Astrocyte (in vitro differentiated cells and primary cell): Measurements from ENCODE around the gene SYNGR1. TPM values are rescaled to one million over a fixed set of nuclear protein-coding genes. Genes with fewer than 3 reads are reported as not detected.
A peak's percentile ranks its signal among the peaks of the same experiment; 100 is the strongest.

Source experiments
- DNase-seq: peaks from one replicate; pipeline ENCODE4 v3.0.0-alpha.2; 2010; ENCODE audit warnings: low read depth
- FAIRE-seq: peaks from 2 replicates; lab custom pipeline; 2011; peaks lifted over from hg19 to GRCh38; lab: Jason Lieb, UNC
- H2AFZ ChIP-seq: 2 replicates; pipeline ENCODE4 v1.6.0; 2012; ENCODE audit warnings: low read depth, low read length, inconsistent platforms
- H3K27ac ChIP-seq: 2 replicates; pipeline ENCODE4 v1.5.1; 2011; ENCODE audit warnings: low read depth, low read length, inconsistent platforms
- H3K27me3 ChIP-seq: 2 replicates; pipeline ENCODE4 v1.6.0; 2011; ENCODE audit warnings: low read length, inconsistent platforms; ENCODE audit not compliant: insufficient read depth
- H3K36me3 ChIP-seq: 2 replicates; pipeline ENCODE4 v1.5.1; 2011; ENCODE audit warnings: low read length, inconsistent platforms; ENCODE audit not compliant: insufficient read depth
- H3K4me1 ChIP-seq: 2 replicates; pipeline ENCODE4 v1.5.1; 2011; ENCODE audit warnings: low read length, inconsistent platforms; ENCODE audit not compliant: insufficient read depth
- H3K4me2 ChIP-seq: 2 replicates; pipeline ENCODE4 v1.6.0; 2012; ENCODE audit warnings: low read length, inconsistent platforms
- H3K4me3 ChIP-seq: 2 replicates; pipeline ENCODE4 v1.5.1; 2011; ENCODE audit warnings: low read depth, mild to moderate bottlenecking, low read length, inconsistent platforms; ENCODE audit not compliant: insufficient read depth
- H3K79me2 ChIP-seq: 2 replicates; pipeline ENCODE4 v1.6.0; 2012; ENCODE audit warnings: mild to moderate bottlenecking, low read length, inconsistent platforms; ENCODE audit not compliant: insufficient read depth
- H3K9ac ChIP-seq: 2 replicates; pipeline ENCODE4 v1.6.0; 2012; ENCODE audit warnings: mild to moderate bottlenecking, low read length, inconsistent platforms
- H3K9me3 ChIP-seq: 2 replicates; pipeline ENCODE4 v1.5.1; 2012; ENCODE audit warnings: low read depth, mild to moderate bottlenecking, low read length, inconsistent platforms; ENCODE audit not compliant: insufficient read depth
- H4K20me1 ChIP-seq: 2 replicates; pipeline ENCODE4 v1.6.0; 2012; ENCODE audit warnings: low read length, inconsistent platforms; ENCODE audit not compliant: insufficient read depth
- H3K27ac Mint-ChIP-seq: one replicate; pipeline ENCODE4 v1.8.0; 2021; ENCODE audit warnings: mild to moderate bottlenecking, mixed read lengths; ENCODE audit not compliant: unreplicated experiment
- H3K27me3 Mint-ChIP-seq: one replicate; pipeline ENCODE4 v1.8.0; 2021; ENCODE audit warnings: low read depth, mixed read lengths; ENCODE audit not compliant: unreplicated experiment
- H3K36me3 Mint-ChIP-seq: one replicate; pipeline ENCODE4 v1.8.0; 2021; ENCODE audit warnings: low read depth, mixed read lengths; ENCODE audit not compliant: unreplicated experiment
- H3K4me1 Mint-ChIP-seq: one replicate; pipeline ENCODE4 v1.8.0; 2021; ENCODE audit warnings: low read depth, mixed read lengths; ENCODE audit not compliant: unreplicated experiment
- H3K4me3 Mint-ChIP-seq: one replicate; pipeline ENCODE4 v1.8.0; 2021; ENCODE audit warnings: mild to moderate bottlenecking, moderate library complexity, mixed read lengths; ENCODE audit not compliant: unreplicated experiment
- H3K9me3 Mint-ChIP-seq: one replicate; pipeline ENCODE4 v1.8.0; 2021; ENCODE audit warnings: mild to moderate bottlenecking, mixed read lengths; ENCODE audit not compliant: unreplicated experiment
- EZH2 ChIP-seq: IDR thresholded peaks from 2 replicates; pipeline ENCODE4 v1.6.1; 2012; ENCODE audit warnings: mild to moderate bottlenecking, low read length, inconsistent platforms; ENCODE audit not compliant: insufficient read depth
- total RNA-seq: library from RNA; stranded (reverse); gene quantifications from 2 replicates; pipeline ENCODE4 v1.2.1, GENCODE V29; 2021
- TF ChIP-seq, protein P1 (sequence below): IDR thresholded peaks from 2 replicates; pipeline ENCODE4 v1.5.1; 2011; ENCODE audit warnings: low read depth, mild to moderate bottlenecking, inconsistent platforms, low read length, moderate library complexity; ENCODE audit not compliant: insufficient read depth

SYNGR1 gene
- total RNA-seq, 1 donor from 2014 or later = 12.0 TPM

DNA sequence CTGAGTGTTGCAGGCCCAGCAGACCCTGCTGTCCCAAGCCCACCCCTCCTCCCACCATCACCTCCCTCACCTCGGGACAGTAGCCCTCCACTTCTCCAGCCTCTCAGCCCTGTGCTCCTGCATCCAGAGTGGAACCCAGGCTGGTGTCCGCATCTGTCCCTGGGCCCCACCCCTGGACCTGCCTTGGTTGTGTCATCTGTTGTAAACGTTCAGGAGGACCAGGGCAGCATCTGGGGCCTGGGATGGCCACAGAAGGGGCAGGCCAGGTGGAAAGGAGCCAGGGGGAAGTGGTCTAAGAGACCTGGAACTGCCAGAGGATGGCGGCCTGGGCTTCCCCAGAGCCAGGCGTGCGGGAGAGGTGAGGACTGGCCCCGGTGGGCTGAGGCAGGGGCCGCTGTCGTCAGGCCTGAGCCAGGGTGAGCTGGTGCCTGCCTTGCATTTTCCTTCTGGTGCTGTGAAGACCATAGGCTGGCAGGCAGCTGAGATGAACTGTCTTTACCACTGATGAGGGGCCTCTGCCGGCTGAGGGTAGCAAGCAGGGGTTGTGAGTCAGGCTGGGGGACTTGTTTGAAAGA is 80.9 kb downstream of the SYNGR1 start:
- Histone ChIP-seq H3K79me2 (no peaks in the 10 kb centered on the region), H3K4me3 (no peak overlapping the region), H3K27me3 (no peaks in the 10 kb centered on the region), H3K27ac (peak overlapping the region; percentile 71), H3K4me1 (peaks cover 27% of the 10 kb centered on the region), H3K36me3 (no peaks in the 10 kb centered on the region), H3K9ac (peak overlapping the region; percentile 65), H4K20me1 (no peaks in the 10 kb centered on the region), H2AFZ (no peak overlapping the region), H3K9me3 (no peaks in the 10 kb centered on the region), H3K4me2 (no peak overlapping the region)
- Mint-ChIP-seq H3K9me3 (no peaks in the 10 kb centered on the region), H3K4me1 (peaks cover 3% of the 10 kb centered on the region), H3K27ac (no peak overlapping the region), H3K36me3 (peaks cover 8% of the 10 kb centered on the region), H3K4me3 (no peak overlapping the region), H3K27me3 (no peaks in the 10 kb centered on the region)
- no peak for DNase-seq
- FAIRE-seq = no peak
- TF ChIP-seq, protein P1, sequence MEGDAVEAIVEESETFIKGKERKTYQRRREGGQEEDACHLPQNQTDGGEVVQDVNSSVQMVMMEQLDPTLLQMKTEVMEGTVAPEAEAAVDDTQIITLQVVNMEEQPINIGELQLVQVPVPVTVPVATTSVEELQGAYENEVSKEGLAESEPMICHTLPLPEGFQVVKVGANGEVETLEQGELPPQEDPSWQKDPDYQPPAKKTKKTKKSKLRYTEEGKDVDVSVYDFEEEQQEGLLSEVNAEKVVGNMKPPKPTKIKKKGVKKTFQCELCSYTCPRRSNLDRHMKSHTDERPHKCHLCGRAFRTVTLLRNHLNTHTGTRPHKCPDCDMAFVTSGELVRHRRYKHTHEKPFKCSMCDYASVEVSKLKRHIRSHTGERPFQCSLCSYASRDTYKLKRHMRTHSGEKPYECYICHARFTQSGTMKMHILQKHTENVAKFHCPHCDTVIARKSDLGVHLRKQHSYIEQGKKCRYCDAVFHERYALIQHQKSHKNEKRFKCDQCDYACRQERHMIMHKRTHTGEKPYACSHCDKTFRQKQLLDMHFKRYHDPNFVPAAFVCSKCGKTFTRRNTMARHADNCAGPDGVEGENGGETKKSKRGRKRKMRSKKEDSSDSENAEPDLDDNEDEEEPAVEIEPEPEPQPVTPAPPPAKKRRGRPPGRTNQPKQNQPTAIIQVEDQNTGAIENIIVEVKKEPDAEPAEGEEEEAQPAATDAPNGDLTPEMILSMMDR = no peak
- no peak for TF ChIP-seq EZH2

DNA sequence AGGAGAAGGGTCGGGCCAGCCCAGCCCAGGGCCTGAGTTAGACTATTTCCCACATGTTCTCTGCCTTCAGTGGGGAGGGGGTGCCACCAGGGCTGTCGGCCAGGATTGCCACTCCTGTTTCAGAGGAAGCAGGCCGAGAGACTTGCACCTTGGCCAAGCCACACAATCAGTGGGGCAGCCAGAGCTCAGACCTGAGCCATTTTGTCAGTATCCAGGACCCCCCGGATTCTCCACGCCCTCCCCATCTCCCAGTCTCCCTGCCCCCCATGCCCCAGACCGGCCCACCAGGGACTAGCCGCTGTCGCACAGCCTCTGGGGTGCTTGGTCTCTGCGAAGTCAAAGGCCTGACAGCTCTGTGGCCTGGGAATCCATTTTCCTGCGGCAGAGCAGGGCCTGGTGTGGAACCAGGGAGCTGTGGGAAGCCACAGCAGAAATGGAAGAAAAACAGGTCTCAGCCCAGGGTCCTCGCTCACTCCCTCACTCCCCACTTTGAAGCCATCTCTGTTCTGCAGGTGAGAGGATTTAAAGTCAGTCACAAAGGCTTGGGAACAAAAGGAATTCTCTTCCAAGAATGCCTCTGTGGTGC is 81.5 kb downstream of the SYNGR1 start:
- Mint-ChIP-seq H3K4me3 (no peak overlapping the region), H3K4me1 (peaks cover 3% of the 10 kb centered on the region), H3K27me3 (no peaks in the 10 kb centered on the region), H3K36me3 (peaks cover 8% of the 10 kb centered on the region), H3K27ac (no peak overlapping the region), H3K9me3 (no peaks in the 10 kb centered on the region)
- Histone ChIP-seq H3K36me3 (no peaks in the 10 kb centered on the region), H3K4me2 (peak overlapping the region; percentile 44), H4K20me1 (no peaks in the 10 kb centered on the region), H3K9ac (peak overlapping the region; percentile 65), H3K4me3 (no peak overlapping the region), H3K79me2 (no peaks in the 10 kb centered on the region), H3K9me3 (no peaks in the 10 kb centered on the region), H3K27me3 (no peaks in the 10 kb centered on the region), H2AFZ (no peak overlapping the region), H3K4me1 (peaks cover 27% of the 10 kb centered on the region), H3K27ac (peak overlapping the region; percentile 71)
- no peak for DNase-seq
- FAIRE-seq = no peak
- TF ChIP-seq EZH2 = no peak
- TF ChIP-seq, protein P1 = no peak

DNA sequence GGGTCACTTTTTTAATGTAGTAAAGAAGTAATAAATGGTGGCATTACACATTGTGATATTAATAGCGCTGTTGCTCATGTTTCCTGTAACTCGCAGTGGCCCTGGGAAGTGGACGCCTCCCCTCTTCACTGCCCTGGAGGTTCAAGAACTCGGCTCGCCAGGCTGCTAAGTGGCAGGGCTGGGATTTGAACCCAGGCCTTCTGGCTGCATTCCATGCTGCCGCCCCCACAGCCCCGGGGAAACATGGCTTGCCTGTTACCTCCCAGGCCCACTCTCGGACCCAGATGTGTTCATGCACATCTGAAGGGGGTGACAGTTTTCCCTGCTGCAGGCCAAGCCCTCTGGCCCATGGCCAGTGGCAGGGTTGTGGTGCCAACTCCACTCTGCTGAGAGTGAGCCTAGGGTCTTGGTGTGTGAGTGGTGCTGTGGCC is 82.0 kb downstream of the SYNGR1 start:
- Histone ChIP-seq H3K27ac (peak overlapping the region; percentile 71), H3K4me3 (no peak overlapping the region), H4K20me1 (no peaks in the 10 kb centered on the region), H3K36me3 (no peaks in the 10 kb centered on the region), H3K79me2 (no peaks in the 10 kb centered on the region), H3K27me3 (no peaks in the 10 kb centered on the region), H2AFZ (no peak overlapping the region), H3K4me1 (peaks cover 27% of the 10 kb centered on the region), H3K9me3 (no peaks in the 10 kb centered on the region), H3K9ac (peak overlapping the region; percentile 65), H3K4me2 (peak overlapping the region; percentile 44)
- DNase-seq (peak; percentile 13), FAIRE-seq (no peak)
- H3K4me1 Mint-ChIP-seq = peaks cover 3% of the 10 kb centered on the region
- H3K9me3 Mint-ChIP-seq = no peaks in the 10 kb centered on the region
- no peaks in the 10 kb centered on the region for H3K27me3 Mint-ChIP-seq
- H3K27ac Mint-ChIP-seq = no peak overlapping the region
- H3K4me3 Mint-ChIP-seq = no peak overlapping the region
- H3K36me3 Mint-ChIP-seq = peaks cover 8% of the 10 kb centered on the region
- TF ChIP-seq, protein P1 = no peak
- no peak for TF ChIP-seq EZH2
